ENCODE measurements around the gene FRYL. TPM values are rescaled to one million over a fixed set of nuclear protein-coding genes. Genes with fewer than 3 reads are reported as not detected.

The FRYL gene
- total RNA-seq, 4 donors from 2014 or later: 43.2 to 92.5 (median 62.1) TPM

DNA sequence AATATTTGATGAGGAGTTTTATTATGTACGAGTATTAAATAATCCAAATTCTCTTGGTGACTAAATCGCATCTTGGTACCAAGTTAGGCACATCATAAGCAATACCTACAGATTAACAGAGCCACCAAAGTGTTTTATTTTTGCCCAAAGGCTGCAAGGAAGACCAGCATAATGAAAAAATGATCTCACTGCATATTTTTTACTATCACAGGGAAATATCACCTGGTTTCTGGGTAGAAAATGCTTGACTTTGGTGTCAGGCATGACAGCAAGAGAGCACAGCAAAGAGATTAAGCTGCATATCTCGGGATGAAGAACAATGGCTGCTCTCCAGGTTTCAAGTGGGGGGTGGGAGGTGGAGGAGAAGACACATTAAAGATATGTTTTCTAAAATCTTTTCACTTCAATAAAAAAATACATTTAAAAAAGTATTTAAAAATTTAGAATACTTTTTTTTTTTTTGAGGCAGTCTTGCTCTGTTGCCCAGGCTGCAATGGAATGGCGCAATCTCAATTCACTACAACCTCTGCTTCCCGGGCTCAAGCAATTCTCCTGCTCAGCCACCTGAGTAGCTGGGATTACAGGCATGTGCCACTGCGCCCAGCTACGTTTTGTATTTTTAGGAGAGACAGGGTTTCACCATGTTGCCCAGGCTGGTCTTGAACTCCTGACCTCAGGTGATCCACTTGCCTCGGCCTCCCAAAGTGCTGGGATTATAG, 86.1 kb downstream of the FRYL start:
- no peak overlapping the region for H3K4me3 ChIP-seq
- no peak overlapping the region for H3K27ac ChIP-seq
- no peak for ATAC-seq
- H3K4me1 ChIP-seq: peaks cover 0 to 31% (median 9%) of the 10 kb centered on the region in 3 donors
- H3K36me3 ChIP-seq: no peaks in the 10 kb centered on the region
- H3K9me3 ChIP-seq: no peaks in the 10 kb centered on the region
- TF ChIP-seq, protein P1, sequence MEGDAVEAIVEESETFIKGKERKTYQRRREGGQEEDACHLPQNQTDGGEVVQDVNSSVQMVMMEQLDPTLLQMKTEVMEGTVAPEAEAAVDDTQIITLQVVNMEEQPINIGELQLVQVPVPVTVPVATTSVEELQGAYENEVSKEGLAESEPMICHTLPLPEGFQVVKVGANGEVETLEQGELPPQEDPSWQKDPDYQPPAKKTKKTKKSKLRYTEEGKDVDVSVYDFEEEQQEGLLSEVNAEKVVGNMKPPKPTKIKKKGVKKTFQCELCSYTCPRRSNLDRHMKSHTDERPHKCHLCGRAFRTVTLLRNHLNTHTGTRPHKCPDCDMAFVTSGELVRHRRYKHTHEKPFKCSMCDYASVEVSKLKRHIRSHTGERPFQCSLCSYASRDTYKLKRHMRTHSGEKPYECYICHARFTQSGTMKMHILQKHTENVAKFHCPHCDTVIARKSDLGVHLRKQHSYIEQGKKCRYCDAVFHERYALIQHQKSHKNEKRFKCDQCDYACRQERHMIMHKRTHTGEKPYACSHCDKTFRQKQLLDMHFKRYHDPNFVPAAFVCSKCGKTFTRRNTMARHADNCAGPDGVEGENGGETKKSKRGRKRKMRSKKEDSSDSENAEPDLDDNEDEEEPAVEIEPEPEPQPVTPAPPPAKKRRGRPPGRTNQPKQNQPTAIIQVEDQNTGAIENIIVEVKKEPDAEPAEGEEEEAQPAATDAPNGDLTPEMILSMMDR (IDR thresholded peaks at IDR 0.05): no peak
- TF ChIP-seq POLR2A (IDR thresholded peaks at IDR 0.05) (no peak), EP300 (IDR thresholded peaks at IDR 0.05) (no peak), POLR2AphosphoS5 (IDR thresholded peaks at IDR 0.05) (no peak)
- WGBS, 2 donors (ENCODE audit: low coverage in 1 of 2): 85 to 93% methylated on average over 8 of the region's 8 CpGs
- H3K27me3 ChIP-seq: no peaks in the 10 kb centered on the region

- H3K4me1 ChIP-seq: peaks cover 0 to 26% (median 0%) of the 10 kb centered on the region in 3 donors
- no peaks in the 10 kb centered on the region for H3K27me3 ChIP-seq
- H3K9me3 ChIP-seq: no peaks in the 10 kb centered on the region
- WGBS, 2 donors (ENCODE audit: low coverage in 1 of 2): 50 to 64% methylated on average over 1 to 2 of the region's 2 CpGs
- no peak for ATAC-seq
- no peaks in the 10 kb centered on the region for H3K36me3 ChIP-seq
- no peak for TF ChIP-seq POLR2A (IDR thresholded peaks at IDR 0.05)
- TF ChIP-seq EP300 (IDR thresholded peaks at IDR 0.05): no peak
- TF ChIP-seq POLR2AphosphoS5 (IDR thresholded peaks at IDR 0.05): no peak
- TF ChIP-seq, protein P1 (IDR thresholded peaks at IDR 0.05): no peak
- no peak overlapping the region for H3K4me3 ChIP-seq
- no peak overlapping the region for H3K27ac ChIP-seq
These were observed 87.2 kb downstream of the FRYL start for GRCh38 chr4:48692897-48693296.

DNA sequence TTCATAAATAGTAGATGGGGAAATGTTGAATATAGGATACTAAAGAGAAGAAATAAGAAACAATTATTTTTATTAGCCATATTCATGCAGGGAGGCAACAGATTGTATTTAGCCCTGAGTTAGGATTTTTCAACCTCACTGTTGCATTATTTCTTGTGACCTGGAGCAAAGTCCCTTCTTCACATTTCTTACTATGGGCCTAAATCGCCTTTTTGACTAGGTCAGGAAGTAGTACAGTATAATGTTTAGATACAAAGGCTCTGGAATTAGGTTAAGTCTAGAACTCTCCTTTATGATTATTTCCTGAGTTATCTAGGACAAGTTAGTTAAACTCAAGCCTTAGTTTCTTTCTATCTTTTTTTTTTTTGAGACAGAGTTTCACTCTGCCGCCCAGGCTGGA, 88.0 kb downstream of the FRYL start:
- no peaks in the 10 kb centered on the region for H3K9me3 ChIP-seq
- WGBS, 2 donors (ENCODE audit: low coverage in 1 of 2): 86 to 91% methylated on average over 1 to 2 of the region's 2 CpGs
- no peak for ATAC-seq
- peaks cover 0 to 24% (median 0%) of the 10 kb centered on the region in 3 donors for H3K4me1 ChIP-seq
- TF ChIP-seq, protein P1 (IDR thresholded peaks at IDR 0.05): no peak
- no peak for TF ChIP-seq POLR2A (IDR thresholded peaks at IDR 0.05)
- no peak for TF ChIP-seq POLR2AphosphoS5 (IDR thresholded peaks at IDR 0.05)
- TF ChIP-seq EP300 (IDR thresholded peaks at IDR 0.05): no peak
- no peak overlapping the region for H3K4me3 ChIP-seq
- H3K27ac ChIP-seq: no peak overlapping the region
- H3K27me3 ChIP-seq: no peaks in the 10 kb centered on the region
- no peaks in the 10 kb centered on the region for H3K36me3 ChIP-seq

DNA sequence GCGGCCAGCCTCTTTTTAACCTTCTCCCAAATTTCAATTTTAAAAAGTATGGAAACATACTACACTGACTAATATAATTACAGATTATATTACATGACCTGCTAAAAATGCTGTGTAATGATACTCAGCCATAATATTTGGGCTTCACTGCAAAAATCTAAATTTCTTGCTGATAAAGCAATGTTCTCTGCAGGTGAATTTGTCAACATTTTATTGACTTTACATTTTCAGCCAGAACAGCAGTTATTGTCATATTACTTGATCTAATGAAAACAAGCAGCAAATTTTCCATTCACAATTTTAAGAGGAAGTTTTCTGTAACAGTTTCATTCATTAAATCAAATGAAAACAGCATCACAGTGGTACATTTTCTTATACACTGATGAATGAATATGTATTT, 91.1 kb downstream of the FRYL start:
- Histone ChIP-seq H3K27me3 (no peaks in the 10 kb centered on the region), H3K4me3 (no peak overlapping the region), H3K9me3 (no peaks in the 10 kb centered on the region), H3K27ac (no peak overlapping the region), H3K36me3 (no peaks in the 10 kb centered on the region), H3K4me1 (peaks cover 0 to 24% (median 0%) of the 10 kb centered on the region in 3 donors)
- TF ChIP-seq, protein P1 (IDR thresholded peaks at IDR 0.05): no peak
- TF ChIP-seq POLR2A (IDR thresholded peaks at IDR 0.05) (no peak), EP300 (IDR thresholded peaks at IDR 0.05) (no peak), POLR2AphosphoS5 (IDR thresholded peaks at IDR 0.05) (no peak)
- no peak for ATAC-seq
- 83 to 86% methylated on average over 1 of the region's 1 CpG for WGBS, 2 donors (ENCODE audit: low coverage in 1 of 2)
